Stimulated activated CD4-positive, alpha-beta T cell treated with anti-CD3 and anti-CD28 coated beads, TNF-alpha, amount 100 ng/mL, for 1 hour (primary cell): ENCODE results near the gene KCTD12.
A peak's percentile ranks its signal among the peaks of the same experiment; 100 is the strongest.
"Not testable (repeated sequence)": the region's sequence is repeated elsewhere in the genome, so short reads cannot be mapped to it uniquely, and the experiment has no call there.

Experiments
- DNase-seq, 3 donors: peaks; one replicate each; pipeline ENCODE4 v3.0.0-alpha.2; 2020; ENCODE audit warnings: low read depth in 3 of 3, low spot score in 1 of 3

The KCTD12 gene

GRCh38 chr13:76886292-76887075 is at the start of gene KCTD12:
KCTD12 (minus strand) TSS chr13:76886405; CDS start chr13:76886148, 257 bp downstream.
- peak in 2 of 3 donors; percentile 65 to 66 for DNase-seq

GRCh38 chr13:76934671-76935070 is 48.5 kb upstream of the KCTD12 start:
- no peak for DNase-seq

- DNase-seq: no peak
These were observed 45.9 kb upstream of the KCTD12 start for GRCh38 chr13:76932076-76932475.

- no peak for DNase-seq
These were observed 43.7 kb upstream of the KCTD12 start for GRCh38 chr13:76929851-76930374.

- no peak for DNase-seq
These were observed 43.1 kb upstream of the KCTD12 start for GRCh38 chr13:76929320-76929719.

- DNase-seq: no peak
These were observed 42.3 kb upstream of the KCTD12 start for GRCh38 chr13:76928456-76928855.

GRCh38 chr13:76927955-76928354 is 41.8 kb upstream of the KCTD12 start:
- DNase-seq: no peak

GRCh38 chr13:76925115-76925514 is 38.9 kb upstream of the KCTD12 start:
- DNase-seq: no peak

GRCh38 chr13:76921516-76921915 is 35.3 kb upstream of the KCTD12 start:
- no peak for DNase-seq

- DNase-seq: not testable (repeated sequence)
These were observed 31.7 kb upstream of the KCTD12 start for GRCh38 chr13:76917755-76918481.

- DNase-seq: no peak
These were observed 30.9 kb upstream of the KCTD12 start for GRCh38 chr13:76917095-76917494.

GRCh38 chr13:76913898-76914297 is 27.7 kb upstream of the KCTD12 start:
- no peak for DNase-seq

GRCh38 chr13:76912476-76912875 is 26.3 kb upstream of the KCTD12 start:
- no peak for DNase-seq

- DNase-seq: no peak
These were observed 18.3 kb upstream of the KCTD12 start for GRCh38 chr13:76904507-76904906.

GRCh38 chr13:76903544-76904162 is 17.4 kb upstream of the KCTD12 start:
- DNase-seq: peak; percentile 29 to 37 (median 36)

- not testable (repeated sequence) for DNase-seq
These were observed 12.9 kb upstream of the KCTD12 start for GRCh38 chr13:76899066-76899465.

GRCh38 chr13:76897171-76897570 is 11.0 kb upstream of the KCTD12 start:
- DNase-seq: not testable (repeated sequence)

GRCh38 chr13:76894401-76895110 is 8.4 kb upstream of the KCTD12 start:
- no peak for DNase-seq

- no peak for DNase-seq
These were observed 6.3 kb upstream of the KCTD12 start for GRCh38 chr13:76892488-76892887.

- no peak for DNase-seq
These were observed 3.8 kb upstream of the KCTD12 start for GRCh38 chr13:76890021-76890420.

- DNase-seq: no peak
These were observed 3.0 kb upstream of the KCTD12 start for GRCh38 chr13:76889254-76889653.
